Activated CD4-positive, alpha-beta T cell treated with anti-CD3 and anti-CD28 coated beads, Interleukin-2, amount 50 U/mL, for 1 hour (primary cell): Measurements from ENCODE around the gene GATA2.

Experiments used
- DNase-seq: peaks from one replicate; pipeline ENCODE4 v3.0.0-alpha.2; 2020

The GATA2 gene

DNA sequence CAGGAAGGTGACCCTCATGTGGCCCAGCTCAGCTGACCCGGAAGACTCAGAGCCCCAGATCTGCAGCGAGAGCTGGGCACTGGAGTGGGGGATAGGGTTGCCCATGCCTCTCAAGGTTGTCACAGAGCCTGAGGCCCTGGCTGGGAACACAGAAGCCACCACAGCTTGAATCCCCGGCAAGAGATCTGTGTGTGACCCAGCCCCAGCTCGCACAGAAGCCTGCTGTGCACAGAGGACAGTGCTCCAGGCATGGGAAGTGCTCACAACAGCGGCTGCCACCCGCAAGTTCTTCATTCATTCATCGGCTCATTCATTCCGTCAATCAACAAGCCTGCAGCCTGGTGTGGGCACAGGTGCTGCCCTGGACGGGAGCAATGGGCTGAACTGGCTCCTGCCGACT, 62.7 kb downstream of the GATA2 start:
- DNase-seq: no peak

DNA sequence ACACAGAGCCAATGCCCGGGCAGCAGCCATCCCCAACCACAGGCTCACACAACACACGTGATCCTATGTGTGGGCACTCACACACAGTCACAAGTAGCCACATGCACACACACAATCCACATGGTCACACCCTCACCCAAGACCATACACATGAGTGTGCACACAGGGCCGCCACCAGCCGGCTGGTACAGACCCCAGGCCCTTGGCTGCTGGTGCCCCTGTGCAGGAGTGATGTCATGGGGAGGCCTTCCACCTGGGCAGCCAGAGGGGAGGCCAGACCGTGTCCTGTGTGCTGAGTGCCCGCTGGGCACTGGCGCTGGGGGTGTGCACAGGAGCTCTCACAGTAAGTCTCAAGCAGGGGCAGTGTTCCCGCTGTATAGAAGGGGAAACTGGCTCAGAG, 63.2 kb downstream of the GATA2 start:
- DNase-seq: no peak
